Stomach (tissue), 4 donors: ENCODE data around the gene EGFR.

ENCODE experiments used
- CTCF ChIP-seq, 7 experiments: fragments of 450-650 bp in 4 of 7; fragments of 200-600 bp in 3 of 7; sonication (generic) in 3 of 7; IDR thresholded peaks; one replicate each; pipeline ENCODE4 v1.5.1; 2016 to 2019; ENCODE audit warnings: antibody characterized with exemption in 7 of 7, control low read depth in 2 of 7, mild to moderate bottlenecking in 1 of 7
- POLR2A ChIP-seq, 4 donors: fragments of 450-650 bp; IDR thresholded peaks; one replicate each; pipeline ENCODE4 v1.6.1; 2016; ENCODE audit warnings: antibody characterized with exemption in 4 of 4, control low read depth in 2 of 4, mild to moderate bottlenecking in 1 of 4, moderate library complexity in 1 of 4
- POLR2AphosphoS5 ChIP-seq, 3 donors: sonication (generic); formaldehyde crosslinking; IDR thresholded peaks; one replicate each; pipeline ENCODE4 v1.6.1; 2016; ENCODE audit warnings: antibody characterized with exemption in 3 of 3

GRCh38 chr7:55140941-55141278, 122.1 kb downstream of the EGFR start:
- no peak for TF ChIP-seq CTCF (IDR thresholded peaks at IDR 0.05)
- TF ChIP-seq POLR2AphosphoS5 (IDR thresholded peaks at IDR 0.05) = no peak
- no peak for TF ChIP-seq POLR2A (IDR thresholded peaks at IDR 0.05)
